IPS-NIHi7 (cell line): ENCODE measurements around the gene PCDHB12.
"Not testable (repeated sequence)": the region's sequence is repeated elsewhere in the genome, so short reads cannot be mapped to it uniquely, and the experiment has no call there.

Experiments
- DNase-seq: peaks from one replicate; pipeline ENCODE4 v3.0.0; 2012; ENCODE audit warnings: mixed read lengths; ENCODE audit errors: extremely low spot score

Gene PCDHB12

DNA sequence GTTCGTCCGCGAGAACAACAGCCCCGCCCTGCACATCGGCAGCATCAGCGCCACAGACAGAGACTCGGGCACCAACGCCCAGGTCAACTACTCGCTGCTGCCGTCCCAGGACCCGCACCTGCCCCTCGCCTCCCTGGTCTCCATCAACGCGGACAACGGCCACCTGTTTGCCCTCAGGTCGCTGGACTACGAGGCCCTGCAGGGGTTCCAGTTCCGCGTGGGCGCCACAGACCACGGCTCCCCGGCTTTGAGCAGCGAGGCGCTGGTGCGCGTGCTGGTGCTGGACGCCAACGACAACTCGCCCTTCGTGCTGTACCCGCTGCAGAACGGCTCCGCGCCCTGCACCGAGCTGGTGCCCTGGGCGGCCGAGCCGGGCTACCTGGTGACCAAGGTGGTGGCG lies 1.8 kb downstream of the PCDHB12 start:
- not testable (repeated sequence) for DNase-seq

DNA sequence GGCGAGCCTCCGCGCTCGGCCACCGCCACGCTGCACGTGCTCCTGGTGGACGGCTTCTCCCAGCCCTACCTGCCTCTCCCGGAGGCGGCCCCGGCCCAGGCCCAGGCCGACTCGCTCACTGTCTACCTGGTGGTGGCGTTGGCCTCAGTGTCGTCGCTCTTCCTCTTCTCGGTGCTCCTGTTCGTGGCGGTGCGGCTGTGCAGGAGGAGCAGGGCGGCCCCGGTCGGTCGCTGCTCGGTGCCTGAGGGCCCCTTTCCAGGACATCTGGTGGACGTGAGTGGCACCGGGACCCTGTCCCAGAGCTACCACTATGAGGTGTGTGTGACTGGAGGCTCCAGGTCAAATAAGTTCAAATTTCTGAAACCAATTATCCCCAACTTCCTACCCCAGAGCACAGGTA lies 2.3 kb downstream of the PCDHB12 start:
- not testable (repeated sequence) for DNase-seq

DNA sequence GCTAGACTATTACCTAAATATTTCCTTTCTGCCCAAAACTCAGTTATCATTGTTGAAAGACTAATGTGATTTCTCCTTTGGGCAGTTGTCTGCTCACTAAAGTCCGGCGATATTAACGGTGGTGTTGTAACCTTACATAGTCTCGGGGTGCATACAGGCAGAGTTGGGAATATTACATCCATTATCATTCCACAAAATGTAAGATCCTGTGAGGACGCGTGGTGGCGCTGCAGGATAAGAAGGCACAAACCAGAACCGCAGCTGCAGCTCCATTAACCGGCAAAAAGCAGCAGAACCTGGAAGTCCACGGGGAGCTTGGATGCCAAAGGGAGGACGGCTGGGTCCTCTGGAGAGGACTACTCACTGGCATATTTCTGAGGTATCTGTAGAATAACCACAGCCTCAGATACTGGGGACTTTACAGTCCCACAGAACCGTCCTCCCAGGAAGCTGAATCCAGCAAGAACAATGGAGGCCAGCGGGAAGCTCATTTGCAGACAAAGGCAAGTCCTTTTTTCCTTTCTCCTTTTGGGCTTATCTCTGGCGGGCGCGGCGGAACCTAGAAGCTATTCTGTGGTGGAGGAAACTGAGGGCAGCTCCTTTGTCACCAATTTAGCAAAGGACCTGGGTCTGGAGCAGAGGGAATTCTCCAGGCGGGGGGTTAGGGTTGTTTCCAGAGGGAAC lies 5.3 kb downstream of the PCDHB12 start, which contains the start of gene PCDHB13:
TSS of gene PCDHB13 (plus strand) at position 264 of the 684 bp plus-strand sequence. CDS start at position 469, 205 bp downstream.
- peak; percentile 19 for DNase-seq

DNA sequence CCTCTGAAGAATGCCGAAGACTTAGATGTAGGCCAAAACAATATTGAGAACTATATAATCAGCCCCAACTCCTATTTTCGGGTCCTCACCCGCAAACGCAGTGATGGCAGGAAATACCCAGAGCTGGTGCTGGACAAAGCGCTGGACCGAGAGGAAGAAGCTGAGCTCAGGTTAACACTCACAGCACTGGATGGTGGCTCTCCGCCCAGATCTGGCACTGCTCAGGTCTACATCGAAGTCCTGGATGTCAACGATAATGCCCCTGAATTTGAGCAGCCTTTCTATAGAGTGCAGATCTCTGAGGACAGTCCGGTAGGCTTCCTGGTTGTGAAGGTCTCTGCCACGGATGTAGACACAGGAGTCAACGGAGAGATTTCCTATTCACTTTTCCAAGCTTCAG lies 6.1 kb downstream of the PCDHB12 start:
- not testable (repeated sequence) for DNase-seq

DNA sequence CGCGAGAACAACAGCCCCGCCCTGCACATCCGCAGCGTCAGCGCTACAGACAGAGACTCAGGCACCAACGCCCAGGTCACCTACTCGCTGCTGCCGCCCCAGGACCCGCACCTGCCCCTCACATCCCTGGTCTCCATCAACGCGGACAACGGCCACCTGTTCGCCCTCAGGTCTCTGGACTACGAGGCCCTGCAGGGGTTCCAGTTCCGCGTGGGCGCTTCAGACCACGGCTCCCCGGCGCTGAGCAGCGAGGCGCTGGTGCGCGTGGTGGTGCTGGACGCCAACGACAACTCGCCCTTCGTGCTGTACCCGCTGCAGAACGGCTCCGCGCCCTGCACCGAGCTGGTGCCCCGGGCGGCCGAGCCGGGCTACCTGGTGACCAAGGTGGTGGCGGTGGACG lies 7.0 kb downstream of the PCDHB12 start:
- DNase-seq: not testable (repeated sequence)

DNA sequence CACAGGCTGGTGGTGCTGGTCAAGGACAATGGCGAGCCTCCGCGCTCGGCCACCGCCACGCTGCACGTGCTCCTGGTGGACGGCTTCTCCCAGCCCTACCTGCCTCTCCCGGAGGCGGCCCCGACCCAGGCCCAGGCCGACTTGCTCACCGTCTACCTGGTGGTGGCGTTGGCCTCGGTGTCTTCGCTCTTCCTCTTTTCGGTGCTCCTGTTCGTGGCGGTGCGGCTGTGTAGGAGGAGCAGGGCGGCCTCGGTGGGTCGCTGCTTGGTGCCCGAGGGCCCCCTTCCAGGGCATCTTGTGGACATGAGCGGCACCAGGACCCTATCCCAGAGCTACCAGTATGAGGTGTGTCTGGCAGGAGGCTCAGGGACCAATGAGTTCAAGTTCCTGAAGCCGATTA lies 7.5 kb downstream of the PCDHB12 start:
- not testable (repeated sequence) for DNase-seq

DNA sequence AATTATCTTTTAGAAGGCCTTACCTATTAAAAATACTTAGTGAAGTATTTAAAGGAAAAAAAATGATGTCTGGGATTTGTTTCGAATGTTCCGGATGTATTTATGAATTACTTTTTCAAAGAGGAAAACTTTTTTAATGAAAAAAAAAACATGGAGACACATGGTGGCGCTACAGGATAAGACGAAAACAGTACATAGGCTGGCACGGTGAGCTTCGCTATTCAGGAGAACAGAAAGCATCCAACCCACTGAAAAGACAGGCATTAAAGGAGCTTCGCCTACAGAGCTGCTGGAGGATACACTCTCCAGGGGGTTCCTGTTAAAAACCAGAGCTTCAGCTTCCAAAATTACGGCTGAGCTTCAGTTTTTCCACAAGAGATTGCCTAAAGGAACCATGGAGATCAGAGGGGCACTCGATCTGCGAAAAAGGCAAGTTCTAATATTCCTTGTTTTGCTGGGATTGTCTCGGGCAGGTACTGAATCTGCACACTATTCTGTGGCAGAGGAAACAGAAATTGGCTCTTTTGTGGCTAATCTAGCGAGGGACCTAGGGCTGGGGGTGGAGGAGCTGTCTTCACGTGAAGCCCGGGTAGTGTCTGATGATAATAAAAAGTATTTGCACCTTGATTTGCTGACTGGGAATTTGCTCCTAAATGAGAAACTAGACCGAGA lies 14.7 kb downstream of the PCDHB12 start, which contains the start of gene PCDHB14:
TSS of gene PCDHB14 (plus strand) at position 232 of the 672 bp plus-strand sequence. CDS start at position 395, 163 bp downstream.
- peak; percentile 76 for DNase-seq

DNA sequence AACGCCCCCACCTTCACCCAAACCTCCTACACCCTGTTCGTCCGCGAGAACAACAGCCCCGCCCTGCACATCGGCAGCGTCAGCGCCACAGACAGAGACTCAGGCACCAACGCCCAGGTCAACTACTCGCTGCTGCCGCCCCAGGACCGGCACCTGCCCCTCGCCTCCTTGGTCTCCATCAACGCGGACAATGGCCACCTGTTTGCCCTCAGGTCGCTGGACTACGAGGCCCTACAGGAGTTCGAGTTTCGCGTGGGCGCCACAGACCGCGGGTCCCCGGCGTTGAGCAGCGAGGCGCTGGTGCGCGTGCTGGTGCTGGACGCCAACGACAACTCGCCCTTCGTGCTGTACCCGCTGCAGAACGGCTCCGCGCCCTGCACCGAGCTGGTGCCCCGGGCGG lies 16.3 kb downstream of the PCDHB12 start:
- not testable (repeated sequence) for DNase-seq

DNA sequence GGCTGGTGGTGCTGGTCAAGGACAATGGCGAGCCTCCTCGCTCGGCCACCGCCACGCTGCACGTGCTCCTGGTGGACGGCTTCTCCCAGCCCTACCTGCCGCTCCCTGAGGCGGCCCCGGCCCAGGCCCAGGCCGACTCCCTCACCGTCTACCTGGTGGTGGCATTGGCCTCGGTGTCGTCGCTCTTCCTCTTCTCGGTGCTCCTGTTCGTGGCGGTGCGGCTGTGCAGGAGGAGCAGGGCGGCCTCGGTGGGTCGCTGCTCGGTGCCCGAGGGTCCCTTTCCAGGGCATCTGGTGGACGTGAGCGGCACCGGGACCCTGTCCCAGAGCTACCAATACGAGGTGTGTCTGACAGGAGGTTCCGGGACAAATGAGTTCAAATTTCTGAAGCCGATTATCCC lies 16.9 kb downstream of the PCDHB12 start:
- DNase-seq: not testable (repeated sequence)

DNA sequence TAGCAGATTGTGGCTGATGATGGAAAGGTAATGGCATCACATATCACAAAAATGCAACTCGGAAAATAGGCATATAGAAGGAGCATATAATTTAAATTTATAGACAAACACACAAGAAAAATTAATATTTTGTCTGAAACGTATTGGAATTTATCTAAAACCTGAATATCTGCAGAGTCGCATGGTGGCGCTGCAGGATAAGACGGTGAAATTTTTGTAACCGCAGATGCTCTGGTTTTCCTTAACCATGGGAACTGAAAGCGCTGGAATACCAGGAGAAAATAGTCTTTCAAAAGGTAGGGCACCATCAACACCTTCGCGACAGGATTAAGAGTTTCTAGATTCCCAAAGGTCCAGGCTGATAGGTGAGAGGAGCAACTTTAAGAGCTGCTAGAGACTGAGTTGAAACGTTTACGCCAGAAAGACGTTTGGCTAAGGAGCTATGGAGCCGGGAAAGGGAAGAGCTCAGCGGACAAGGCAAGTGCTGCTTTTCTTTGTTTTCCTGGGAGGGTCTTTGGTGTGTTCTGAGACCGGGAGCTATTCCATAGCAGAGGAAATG lies 25.7 kb downstream of the PCDHB12 start:
- no peak for DNase-seq

DNA sequence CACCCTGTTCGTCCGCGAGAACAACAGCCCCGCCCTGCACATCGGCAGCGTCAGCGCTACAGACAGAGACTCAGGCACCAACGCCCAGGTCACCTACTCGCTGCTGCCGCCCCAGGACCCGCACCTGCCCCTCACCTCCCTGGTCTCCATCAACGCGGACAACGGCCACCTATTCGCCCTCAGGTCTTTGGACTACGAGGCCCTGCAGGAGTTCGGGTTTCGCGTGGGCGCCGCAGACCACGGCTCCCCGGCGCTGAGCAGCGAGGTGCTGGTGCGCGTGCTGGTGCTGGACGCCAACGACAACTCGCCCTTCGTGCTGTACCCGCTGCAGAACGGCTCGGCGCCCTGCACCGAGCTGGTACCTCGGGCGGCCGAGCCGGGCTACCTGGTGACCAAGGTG lies 27.4 kb downstream of the PCDHB12 start:
- not testable (repeated sequence) for DNase-seq

DNA sequence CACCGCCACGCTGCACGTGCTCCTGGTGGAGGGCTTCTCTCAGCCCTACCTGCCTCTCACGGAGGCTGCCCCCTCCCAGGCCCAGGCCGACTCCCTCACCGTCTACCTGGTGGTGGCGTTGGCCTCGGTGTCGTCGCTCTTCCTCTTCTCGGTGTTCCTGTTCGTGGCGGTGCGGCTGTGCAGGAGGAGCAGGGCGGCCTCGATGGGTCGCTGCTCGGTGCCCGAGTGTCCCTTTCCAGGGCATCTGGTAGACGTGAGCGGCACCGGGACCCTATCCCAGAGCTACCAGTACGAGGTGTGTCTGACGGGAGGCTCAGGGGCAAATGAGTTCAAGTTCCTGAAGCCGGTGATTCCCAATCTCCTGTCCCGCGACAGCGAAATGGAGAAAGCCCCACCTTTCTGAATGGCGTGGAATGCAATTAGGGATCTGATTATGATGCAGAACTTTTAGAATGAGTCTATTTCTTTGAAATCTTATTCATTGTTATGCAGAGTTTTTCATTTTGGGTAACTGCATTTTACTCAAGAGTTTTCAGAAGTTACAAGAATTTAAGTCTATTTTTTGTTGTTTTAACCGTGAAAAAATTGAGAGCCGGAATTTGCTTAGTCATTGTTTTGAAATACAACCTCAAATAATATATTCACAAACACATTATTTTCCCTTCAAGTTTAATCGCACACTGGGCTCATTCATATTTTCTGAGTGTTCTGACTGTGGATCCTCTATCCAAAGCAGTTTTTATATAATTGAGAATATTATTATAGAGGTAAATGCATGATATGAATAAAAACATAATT lies 28.2 kb downstream of the PCDHB12 start:
- no peak for DNase-seq

DNA sequence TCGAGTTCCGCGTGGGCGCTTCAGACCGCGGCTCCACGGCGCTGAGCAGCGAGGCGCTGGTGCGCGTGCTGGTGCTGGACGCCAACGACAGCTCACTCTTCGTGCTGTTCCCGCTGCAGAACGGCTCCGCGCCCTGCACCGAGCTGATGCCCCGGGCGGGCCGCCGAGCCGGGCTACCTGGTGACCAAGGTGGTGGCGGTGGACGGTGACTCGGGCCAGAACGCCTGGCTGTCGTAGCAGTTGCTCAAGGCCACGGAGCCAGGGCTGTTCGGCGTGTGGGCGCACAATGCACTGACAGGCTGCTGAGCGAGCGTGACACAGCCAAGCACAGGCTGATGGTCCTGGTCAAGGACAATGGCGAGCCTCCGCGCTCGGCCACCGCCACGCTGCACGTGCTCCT lies 33.0 kb downstream of the PCDHB12 start:
- no peak for DNase-seq

DNA sequence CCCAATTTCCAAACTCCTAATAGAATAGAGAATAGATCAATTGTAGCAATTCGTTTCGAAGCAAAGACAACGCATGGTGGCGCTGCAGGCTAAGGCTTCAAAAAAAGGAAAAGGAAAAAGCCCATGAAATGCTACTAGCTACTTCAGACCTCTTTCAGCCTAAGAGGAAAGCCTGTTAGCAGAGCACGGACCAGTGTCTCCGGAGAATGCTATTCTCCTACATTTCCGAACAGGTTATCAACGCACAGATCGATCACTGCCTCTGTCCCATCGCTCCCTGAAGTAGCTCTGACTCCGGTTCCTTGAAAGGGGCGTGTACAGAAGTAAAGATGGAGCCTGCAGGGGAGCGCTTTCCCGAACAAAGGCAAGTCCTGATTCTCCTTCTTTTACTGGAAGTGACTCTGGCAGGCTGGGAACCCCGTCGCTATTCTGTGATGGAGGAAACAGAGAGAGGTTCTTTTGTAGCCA lies 36.8 kb downstream of the PCDHB12 start, which contains the start of gene PCDHB15:
TSS of gene PCDHB15 (plus strand) at position 146 of the 468 bp plus-strand sequence. CDS start at position 330, 184 bp downstream.
- peak; percentile 70 for DNase-seq

DNA sequence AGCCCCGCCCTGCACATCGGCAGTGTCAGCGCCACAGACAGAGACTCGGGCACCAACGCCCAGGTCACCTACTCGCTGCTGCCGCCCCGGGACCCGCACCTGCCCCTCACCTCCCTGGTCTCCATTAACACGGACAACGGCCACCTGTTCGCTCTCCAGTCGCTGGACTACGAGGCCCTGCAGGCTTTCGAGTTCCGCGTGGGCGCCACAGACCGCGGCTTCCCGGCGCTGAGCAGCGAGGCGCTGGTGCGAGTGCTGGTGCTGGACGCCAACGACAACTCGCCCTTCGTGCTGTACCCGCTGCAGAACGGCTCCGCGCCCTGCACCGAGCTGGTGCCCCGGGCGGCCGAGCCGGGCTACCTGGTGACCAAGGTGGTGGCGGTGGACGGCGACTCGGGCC lies 38.5 kb downstream of the PCDHB12 start:
- not testable (repeated sequence) for DNase-seq

DNA sequence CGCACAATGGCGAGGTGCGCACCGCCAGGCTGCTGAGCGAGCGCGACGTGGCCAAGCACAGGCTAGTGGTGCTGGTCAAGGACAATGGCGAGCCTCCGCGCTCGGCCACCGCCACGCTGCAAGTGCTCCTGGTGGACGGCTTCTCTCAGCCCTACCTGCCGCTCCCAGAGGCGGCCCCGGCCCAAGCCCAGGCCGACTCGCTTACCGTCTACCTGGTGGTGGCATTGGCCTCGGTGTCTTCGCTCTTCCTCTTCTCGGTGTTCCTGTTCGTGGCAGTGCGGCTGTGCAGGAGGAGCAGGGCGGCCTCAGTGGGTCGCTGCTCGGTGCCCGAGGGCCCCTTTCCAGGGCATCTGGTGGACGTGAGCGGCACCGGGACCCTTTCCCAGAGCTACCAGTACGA lies 38.9 kb downstream of the PCDHB12 start:
- DNase-seq: not testable (repeated sequence)

DNA sequence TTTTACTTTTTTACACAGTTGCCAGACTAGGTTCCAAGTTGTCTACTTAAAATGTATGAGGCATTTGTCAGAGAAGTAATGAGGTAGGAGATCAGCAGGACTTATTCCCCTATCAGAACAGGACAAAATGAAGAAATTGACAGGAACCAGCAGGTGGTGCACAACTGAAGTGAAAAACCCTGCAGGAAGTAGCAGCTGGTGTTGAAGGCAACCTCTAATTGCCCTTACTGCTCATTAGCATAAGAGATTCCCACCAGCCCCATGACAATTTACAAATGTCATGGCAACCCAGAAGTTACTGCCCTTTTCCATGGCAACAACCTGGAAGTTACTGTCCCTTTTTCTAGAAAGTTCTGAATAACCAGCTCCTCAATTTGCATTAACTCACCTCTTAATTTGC lies 42.1 kb downstream of the PCDHB12 start:
- DNase-seq: no peak

DNA sequence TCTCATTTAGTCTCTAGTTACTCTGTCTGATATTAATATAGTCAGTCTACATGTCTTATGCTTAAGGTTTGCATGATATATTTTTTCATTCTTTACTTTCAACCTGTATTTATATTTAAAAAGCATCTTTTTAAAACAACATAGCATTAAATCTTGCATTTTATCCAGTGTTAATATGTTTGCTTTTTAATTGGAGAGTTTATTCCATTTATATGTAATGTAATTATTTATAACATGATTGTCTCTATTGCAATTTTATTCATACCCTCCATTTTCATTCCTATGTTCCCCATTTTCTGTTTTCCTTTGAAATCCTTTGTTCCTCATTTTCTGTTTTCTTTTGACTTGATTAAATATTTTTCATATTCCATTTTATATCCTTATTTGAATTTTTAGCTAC lies 49.9 kb downstream of the PCDHB12 start:
- no peak for DNase-seq

DNA sequence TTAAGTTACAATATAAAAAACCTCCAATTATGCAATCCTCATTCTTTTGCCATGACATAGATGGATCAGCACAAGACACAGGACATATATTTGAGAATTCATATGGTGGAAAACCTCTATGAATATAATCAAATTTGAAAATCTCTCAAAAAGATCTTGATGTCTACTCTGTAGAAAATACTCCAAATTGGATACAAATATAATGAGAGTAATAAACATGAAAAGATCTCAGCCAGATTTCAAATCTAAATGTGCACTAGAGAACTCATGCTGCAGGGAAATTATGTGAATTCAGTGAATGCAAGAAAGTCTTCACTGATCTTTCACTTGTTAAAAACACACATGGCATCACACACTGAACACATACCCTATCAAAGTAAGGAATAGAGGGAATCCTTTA lies 50.4 kb downstream of the PCDHB12 start:
- no peak for DNase-seq

DNA sequence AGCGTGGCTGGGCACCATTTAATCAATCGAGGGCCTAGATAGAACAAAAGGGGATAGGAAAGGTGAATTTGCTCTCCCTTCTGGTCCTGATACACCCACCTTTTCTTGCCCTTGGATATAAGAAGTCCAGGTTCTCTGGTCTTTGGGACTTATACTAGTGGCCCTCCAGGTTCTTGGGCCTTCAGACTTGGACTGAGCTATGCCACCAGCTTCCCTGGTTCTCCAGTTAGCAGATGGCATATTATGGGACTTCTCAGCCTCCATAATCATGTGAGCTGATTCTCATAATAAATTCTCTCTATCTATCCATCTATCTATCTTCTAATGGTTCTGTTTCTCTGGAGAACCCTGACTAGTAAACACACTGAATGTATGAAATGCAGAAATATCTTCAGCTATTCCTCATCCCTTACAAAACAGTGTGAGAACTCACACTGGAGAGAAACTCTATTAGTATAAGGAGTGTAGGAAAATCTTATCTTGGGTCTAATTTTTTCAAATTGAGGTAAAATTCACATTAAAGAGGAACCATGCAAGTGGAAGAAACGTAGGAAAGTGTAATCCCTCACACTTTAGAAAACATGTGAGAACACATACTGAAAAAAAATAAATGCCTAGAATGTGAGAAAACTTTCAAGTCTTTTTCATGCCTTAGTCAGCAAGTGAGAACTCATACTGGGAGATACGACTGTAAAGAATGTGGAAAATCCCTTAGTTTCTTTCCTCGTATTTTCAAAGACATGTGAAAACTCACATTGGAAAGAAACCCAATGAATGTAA lies 52.1 kb downstream of the PCDHB12 start:
- no peak for DNase-seq

DNA sequence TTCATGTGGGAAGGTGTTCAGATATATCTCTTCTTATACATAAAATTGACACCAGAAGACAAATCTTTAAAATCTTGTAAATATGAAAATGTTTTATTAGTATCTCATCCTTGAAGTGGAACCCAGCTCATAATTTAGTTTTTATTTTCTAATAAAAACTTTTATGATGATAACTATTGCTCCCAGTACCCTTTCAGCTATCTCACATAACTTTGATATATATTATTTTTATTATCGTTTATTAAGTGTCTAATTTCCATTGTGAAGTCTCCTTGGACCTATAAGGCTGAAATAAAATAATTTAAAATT lies 52.7 kb downstream of the PCDHB12 start:
- no peak for DNase-seq
